Cerebellar cortex (tissue), 1 donor: Measurements from ENCODE around the gene ZNF891.

Source experiments
- DNase-seq: peaks from one replicate; pipeline ENCODE4 v3.0.0-alpha.2; 2015; ENCODE audit warnings: low spot score

ZNF891 gene

DNA sequence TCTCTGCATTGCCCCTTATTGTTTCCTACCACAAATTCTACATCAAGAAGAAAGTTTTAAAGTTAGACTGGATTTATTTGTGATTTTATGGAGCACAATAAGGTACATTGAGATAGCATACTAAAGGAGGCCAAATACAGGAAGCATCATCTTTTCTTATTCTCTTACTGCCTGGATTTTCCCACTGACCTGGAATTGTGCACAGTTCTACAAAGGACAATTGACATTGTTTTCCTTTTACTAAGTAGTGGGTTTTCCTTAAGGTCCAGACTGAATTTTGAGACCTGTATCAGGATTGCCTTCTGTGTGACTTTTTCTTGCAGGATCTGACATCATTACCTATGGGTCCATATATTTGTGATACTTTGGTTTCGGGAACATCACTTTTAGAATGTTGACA, 68.1 kb downstream of the ZNF891 start:
- no peak for DNase-seq

DNA sequence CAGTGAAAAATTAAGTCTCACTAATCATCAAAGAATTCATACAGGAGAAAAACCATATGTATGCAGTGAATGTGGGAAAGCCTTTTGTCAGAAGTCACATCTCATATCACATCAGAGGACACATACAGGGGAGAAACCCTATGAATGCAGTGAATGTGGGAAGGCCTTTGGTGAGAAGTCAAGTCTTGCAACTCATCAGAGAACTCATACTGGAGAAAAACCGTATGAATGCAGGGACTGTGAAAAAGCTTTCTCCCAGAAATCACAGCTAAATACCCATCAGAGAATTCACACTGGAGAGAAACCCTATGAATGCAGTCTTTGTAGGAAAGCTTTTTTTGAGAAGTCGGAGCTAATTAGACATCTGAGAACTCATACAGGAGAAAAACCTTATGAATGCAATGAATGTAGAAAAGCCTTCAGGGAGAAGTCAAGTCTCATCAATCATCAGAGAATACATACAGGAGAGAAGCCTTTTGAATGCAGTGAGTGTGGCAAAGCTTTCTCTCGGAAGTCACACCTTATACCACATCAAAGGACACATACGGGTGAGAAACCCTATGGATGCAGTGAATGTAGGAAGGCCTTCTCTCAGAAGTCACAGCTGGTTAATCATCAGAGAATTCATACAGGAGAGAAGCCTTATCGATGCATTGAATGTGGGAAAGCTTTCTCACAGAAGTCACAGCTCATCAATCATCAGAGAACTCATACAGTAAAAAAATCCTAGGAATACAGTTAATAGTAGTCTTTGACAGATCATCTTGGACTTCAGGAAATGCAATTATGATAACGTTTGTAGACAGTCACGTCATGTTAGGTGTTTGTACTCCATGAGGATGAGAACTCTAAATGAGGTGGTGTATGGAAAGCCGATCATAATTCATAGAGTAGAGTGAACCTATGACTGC, 71.6 kb downstream of the ZNF891 start:
- DNase-seq, result peak; percentile 3

DNA sequence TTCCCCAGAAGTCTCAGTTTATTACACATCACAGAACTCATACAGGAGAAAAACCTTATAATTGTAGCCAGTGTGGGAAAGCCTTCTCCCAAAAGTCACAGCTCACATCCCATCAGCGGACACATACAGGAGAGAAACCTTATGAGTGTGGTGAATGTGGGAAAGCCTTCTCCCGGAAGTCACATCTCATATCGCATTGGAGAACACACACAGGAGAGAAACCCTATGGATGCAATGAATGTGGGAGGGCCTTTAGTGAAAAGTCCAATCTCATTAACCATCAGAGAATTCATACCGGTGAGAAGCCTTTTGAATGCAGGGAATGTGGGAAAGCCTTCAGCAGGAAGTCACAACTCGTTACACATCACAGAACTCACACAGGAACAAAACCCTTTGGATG, 72.6 kb downstream of the ZNF891 start:
- no peak for DNase-seq
